ENCODE data around the gene CAPNS1. TPM values are rescaled to one million over a fixed set of nuclear protein-coding genes. Genes with fewer than 3 reads are reported as not detected.

CAPNS1 gene
- total and polyA plus RNA-seq, 2 of the 4 experiments (the other 2 are of a cell fraction) = 436 to 988 TPM

- Histone ChIP-seq H4K91ac (ENCODE audit: insufficient read depth, low read depth, low read length) (no peak overlapping the region), H4K20me1 (ENCODE audit: insufficient read depth, low read length) (no peaks in the 10 kb centered on the region), H3K27me3 (ENCODE audit: control insufficient read depth, insufficient read depth, low read length) (no peaks in the 10 kb centered on the region), H3K27ac (ENCODE audit: insufficient read depth, low read length) (no peak overlapping the region), H3K4me3 (ENCODE audit: insufficient read depth, low read depth, low read length) (no peak overlapping the region), H3K36me3 (ENCODE audit: control insufficient read depth, insufficient read depth, low read length) (no peaks in the 10 kb centered on the region), H2BK120ac (ENCODE audit: low read depth, low read length) (no peak overlapping the region), H3K18ac (ENCODE audit: low read depth, low read length) (no peak overlapping the region), H2BK5ac (ENCODE audit: low read depth, low read length, poor library complexity, severe bottlenecking) (no peak overlapping the region), H2AK9ac (replicated peaks; ENCODE audit: low read depth, low read length, poor library complexity) (no peak overlapping the region), H2BK20ac (ENCODE audit: low read depth, low read length) (no peak overlapping the region), H3K4me2 (ENCODE audit: low read depth, low read length) (no peak overlapping the region), H3K9me1 (ENCODE audit: insufficient read depth, low read length) (no peaks in the 10 kb centered on the region), H2BK15ac (ENCODE audit: low read depth, low read length) (no peak overlapping the region), H4K5ac (ENCODE audit: low read depth, low read length) (no peak overlapping the region), H3K23ac (ENCODE audit: low read depth, low read length) (no peak overlapping the region), H3K9me3 (ENCODE audit: control insufficient read depth, insufficient read depth, low read length) (no peaks in the 10 kb centered on the region), H3K9ac (ENCODE audit: low read depth, low read length) (no peak overlapping the region), H4K8ac (ENCODE audit: low read depth in 2 of 2, low read length in 2 of 2) (no peak overlapping the region), H3K56ac (ENCODE audit: extremely low read depth, insufficient read depth, low read length) (no peak overlapping the region), H3K79me1 (ENCODE audit: low read depth in 1 of 2, low read length in 2 of 2) (no peaks in the 10 kb centered on the region), H2AK5ac (ENCODE audit: low read depth, low read length) (no peak overlapping the region), H3K14ac (replicated peaks; ENCODE audit: low read depth, low read length) (no peak overlapping the region), H3K4ac (ENCODE audit: low read depth, low read length) (no peak overlapping the region), H3K4me1 (ENCODE audit: control insufficient read depth, insufficient read depth, low read length) (peaks cover 4% of the 10 kb centered on the region; the same call in 1 of the 2 replicates), H2AFZ (replicated peaks; ENCODE audit: low read length, poor library complexity) (no peak overlapping the region)
- in situ Hi-C loops (cut with MboI; ENCODE audit: low sequenced_read_pairs) (loop anchor here (5.0 kb wide), 1 partner anchor 46 kb away; no protein-coding TSS in a partner anchor), intact Hi-C loops (cut with micrococcal nuclease) (no loop called here), dilution Hi-C loops (cut with HindIII; ENCODE audit: low sequenced_read_pairs, unreplicated experiment) (no loop called here)
- no CpG with 5 or more reads among the region's 5 CpGs for WGBS, 2 experiments (ENCODE audit: extremely low coverage in 2 of 2, insufficient read length in 1 of 2)
- CTCF ChIA-PET = interaction anchor here (0.6 to 2.3 kb wide), 2 partner anchors 8 to 45 kb away, joined by 3 to 12 read pairs; no protein-coding TSS in a partner anchor
- ATAC-seq (ENCODE audit: low read depth) (no peak), DNase-seq (no peak)
- no TSS peak for BruUV-seq (replicated peaks)
- TF ChIP-seq CTCF (conservative IDR thresholded peaks at IDR 0.05; ENCODE audit: low read depth, low read length) (no peak), USF2 (IDR thresholded peaks at IDR 0.05; ENCODE audit: low read depth, low read length) (no peak), RAD21 (IDR thresholded peaks at IDR 0.05; ENCODE audit: low read length) (no peak), CEBPB (IDR thresholded peaks at IDR 0.05; ENCODE audit: low read depth, low read length) (no peak), SMC3 (IDR thresholded peaks at IDR 0.05; ENCODE audit: low read depth, low read length) (no peak), RCOR1 (IDR thresholded peaks at IDR 0.05; ENCODE audit: insufficient replicate concordance, low read length) (no peak), ELK1 (IDR thresholded peaks at IDR 0.05; ENCODE audit: borderline replicate concordance, low read depth, low read length) (no peak), POLR2A (IDR thresholded peaks at IDR 0.05; ENCODE audit: low read depth, low read length) (no peak), BHLHE40 (IDR thresholded peaks at IDR 0.05; ENCODE audit: low read depth, low read length) (no peak), MXI1 (IDR thresholded peaks at IDR 0.05; ENCODE audit: borderline replicate concordance, low read depth, low read length) (no peak), MAFK (IDR thresholded peaks at IDR 0.05; ENCODE audit: low read depth, low read length) (no peak), NFE2L2 (IDR thresholded peaks at IDR 0.05; ENCODE audit: low read depth, low read length) (no peak), RFX5 (IDR thresholded peaks at IDR 0.05; ENCODE audit: low read depth, low read length) (no peak), CHD1 (IDR thresholded peaks at IDR 0.05; ENCODE audit: low read depth, low read length) (no peak), MAZ (IDR thresholded peaks at IDR 0.05; ENCODE audit: borderline replicate concordance, low read depth, low read length) (no peak), FOS (IDR thresholded peaks at IDR 0.05; ENCODE audit: low read depth, low read length) (no peak)
- POLR2A ChIA-PET (ENCODE audit: unreplicated experiment) = no interaction called here
Measured at GRCh38 chr19:36172852-36173251, 33.0 kb downstream of the CAPNS1 start.
